Ramos (cell line): ENCODE measurements around the gene NKIRAS1.
"Not testable (repeated sequence)": the region's sequence is repeated elsewhere in the genome, so short reads cannot be mapped to it uniquely, and the experiment has no call there.

ENCODE experiments used
- in situ Hi-C: fragments of 300-500 bp; cut with MboI; formaldehyde crosslinking; loops from one replicate; pipeline ENCODE4 v1.14.3; 2022; ENCODE audit warnings: low sequenced_read_pairs; ENCODE audit not compliant: unreplicated experiment

Gene NKIRAS1

DNA sequence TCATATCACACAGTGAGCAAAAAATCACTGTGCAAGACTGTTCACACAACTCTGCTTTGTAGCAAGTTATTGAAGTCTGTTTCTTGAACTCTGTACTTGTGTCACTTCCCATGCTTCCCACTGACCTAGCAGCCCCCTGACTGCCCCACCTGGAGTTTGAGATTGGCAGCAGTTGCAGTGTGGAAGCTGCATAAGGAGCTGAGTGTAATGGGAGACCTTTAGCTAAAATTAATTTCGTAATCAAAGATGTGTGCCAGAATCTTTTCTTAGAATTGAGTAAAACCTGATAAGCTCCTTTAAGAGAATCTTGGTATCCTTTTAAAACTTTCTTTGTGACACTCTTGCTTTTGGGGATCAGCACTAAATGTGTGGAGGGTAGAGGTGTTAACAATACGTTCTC is 42.8 kb downstream of the NKIRAS1 start:
- in situ Hi-C loops = no loop called here

- in situ Hi-C loops = no loop called here
These were observed 44.5 kb downstream of the NKIRAS1 start for GRCh38 chr3:23872330-23872729.

DNA sequence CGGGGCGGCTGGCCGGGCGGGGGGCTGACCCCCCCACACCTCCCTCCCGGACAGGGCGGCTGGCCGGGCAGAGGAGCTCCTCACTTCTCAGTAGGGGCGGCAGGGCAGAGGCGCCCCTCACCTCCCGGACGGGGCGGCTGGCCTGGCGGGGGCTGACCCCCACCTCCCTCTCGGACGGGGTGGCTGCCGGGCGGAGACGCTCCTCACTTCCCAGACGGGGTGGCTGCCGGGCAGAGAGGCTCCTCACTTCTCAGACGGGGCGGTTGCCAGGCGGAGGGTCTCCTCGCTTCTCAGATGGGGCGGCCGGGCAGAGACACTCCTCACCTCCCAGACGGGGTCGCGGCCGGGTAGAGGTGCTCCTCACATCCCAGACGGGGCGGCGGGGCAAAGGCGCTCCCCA is 45.4 kb downstream of the NKIRAS1 start:
- in situ Hi-C loops = not testable (repeated sequence)

DNA sequence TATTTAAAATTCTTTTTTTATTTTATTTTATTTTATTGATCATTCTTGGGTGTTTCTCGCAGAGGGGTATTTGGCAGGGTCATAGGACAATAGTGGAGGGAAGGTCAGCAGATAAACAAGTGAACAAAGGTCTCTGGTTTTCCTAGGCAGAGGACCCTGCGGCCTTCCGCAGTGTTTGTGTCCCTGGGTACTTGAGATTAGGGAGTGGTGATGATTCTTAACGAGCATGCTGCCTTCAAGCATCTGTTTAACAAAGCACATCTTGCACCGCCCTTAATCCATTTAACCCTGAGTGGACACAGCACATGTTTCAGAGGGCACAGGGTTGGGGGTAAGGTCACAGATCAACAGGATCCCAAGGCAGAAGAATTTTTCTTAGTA is 46.1 kb downstream of the NKIRAS1 start:
- in situ Hi-C loops = not testable (repeated sequence)

GRCh38 chr3:23869977-23870662 is 46.7 kb downstream of the NKIRAS1 start:
- in situ Hi-C loops = no loop called here

- in situ Hi-C loops = no loop called here
These were observed 49.0 kb downstream of the NKIRAS1 start for GRCh38 chr3:23867838-23868237.

DNA sequence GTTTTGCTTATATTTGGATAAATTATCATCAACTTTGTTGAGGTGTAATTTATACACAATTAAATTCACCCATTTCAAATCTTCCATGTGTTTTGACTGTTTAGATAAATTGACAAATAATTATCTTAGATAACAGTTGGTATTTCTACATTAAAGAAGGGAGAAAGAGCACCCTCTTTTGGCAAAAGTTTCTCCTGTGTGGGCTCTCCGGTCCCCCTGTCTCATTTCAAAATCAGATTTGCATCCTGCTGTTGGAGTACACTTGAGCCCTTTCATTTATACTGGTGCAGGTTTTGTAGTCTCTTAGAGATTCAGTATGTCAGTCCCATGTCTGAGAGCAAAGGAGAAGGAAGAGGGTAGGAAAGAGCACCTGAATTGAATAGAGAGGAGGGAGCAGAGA is 49.4 kb downstream of the NKIRAS1 start:
- in situ Hi-C loops = no loop called here

DNA sequence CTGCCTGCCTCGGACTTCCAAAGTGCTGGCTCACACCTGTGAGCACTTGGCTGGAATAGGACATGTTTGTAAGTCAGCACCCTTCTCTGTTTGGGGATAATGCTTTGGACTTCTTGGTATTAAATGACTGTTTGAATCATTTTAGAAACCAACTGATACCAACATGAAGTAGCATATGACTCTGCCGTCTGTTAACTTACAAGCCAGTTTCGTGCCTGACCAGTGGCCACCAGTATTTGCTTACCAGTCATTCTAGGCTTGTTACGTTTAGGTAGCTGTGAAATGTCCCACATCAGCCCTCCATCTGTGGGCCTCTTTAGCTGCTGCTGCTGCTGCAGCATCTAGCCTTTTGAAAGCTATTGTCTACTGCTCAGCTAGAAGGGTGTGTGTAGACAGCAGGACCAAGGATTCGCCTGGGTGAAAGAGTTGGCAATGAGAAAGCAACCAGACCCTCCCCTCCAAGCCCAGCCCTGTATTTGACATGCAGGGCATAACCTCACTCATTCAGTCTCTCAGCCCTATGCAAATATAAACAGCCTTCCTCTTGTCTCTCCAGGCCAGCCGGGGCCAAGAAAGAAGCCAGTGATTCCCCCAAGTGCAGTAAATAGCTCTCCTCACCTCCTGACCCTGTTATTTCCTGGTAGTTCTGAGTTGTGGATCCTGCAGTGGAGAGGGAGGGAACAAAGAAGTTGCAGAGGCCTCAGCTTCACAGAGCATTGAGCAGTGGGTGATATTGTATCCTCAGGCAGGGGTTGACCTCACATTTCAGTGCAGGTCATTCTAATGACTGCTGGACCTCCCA is 51.0 kb downstream of the NKIRAS1 start:
- in situ Hi-C loops = no loop called here

DNA sequence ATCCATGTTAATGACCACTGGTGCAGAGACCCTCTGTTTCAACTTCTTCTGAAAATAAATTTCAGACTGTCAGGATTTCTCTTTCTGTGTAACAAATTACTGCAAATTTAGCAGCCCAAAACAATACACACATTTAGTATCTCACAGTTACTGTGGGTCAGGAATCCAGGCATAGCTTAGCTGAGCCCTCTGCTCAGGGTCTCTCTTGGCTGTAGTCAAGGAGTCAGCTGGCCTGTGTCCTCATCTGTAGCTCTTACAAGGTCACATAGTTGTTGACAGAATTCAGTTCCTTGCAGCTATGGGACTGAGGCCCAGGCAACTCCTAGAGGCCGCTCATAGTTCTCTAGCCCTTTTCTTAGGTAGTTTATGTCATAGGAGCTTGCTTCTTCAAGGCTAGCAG is 51.9 kb downstream of the NKIRAS1 start:
- in situ Hi-C loops = no loop called here

GRCh38 chr3:23863060-23863459 is 53.7 kb downstream of the NKIRAS1 start:
- in situ Hi-C loops = no loop called here

DNA sequence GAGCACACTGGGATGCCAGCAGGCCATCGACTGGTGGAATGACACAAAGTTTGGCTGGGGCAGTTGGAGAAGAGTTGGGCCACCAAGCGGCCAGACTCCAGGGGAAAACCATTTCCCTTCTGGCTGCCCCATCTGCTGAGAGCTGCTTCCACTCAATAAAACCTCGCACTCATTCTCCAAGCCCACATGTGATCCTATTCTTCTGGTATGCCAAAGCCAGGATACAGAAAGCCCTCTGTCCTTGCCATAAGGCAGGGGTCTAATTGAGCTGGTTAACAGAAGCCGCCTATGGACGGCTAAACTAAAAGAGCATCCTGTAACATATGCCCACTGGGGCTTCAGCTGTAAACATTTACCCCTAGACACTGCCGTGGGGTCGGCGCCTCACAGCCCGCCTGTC is 55.1 kb downstream of the NKIRAS1 start:
- in situ Hi-C loops = no loop called here

DNA sequence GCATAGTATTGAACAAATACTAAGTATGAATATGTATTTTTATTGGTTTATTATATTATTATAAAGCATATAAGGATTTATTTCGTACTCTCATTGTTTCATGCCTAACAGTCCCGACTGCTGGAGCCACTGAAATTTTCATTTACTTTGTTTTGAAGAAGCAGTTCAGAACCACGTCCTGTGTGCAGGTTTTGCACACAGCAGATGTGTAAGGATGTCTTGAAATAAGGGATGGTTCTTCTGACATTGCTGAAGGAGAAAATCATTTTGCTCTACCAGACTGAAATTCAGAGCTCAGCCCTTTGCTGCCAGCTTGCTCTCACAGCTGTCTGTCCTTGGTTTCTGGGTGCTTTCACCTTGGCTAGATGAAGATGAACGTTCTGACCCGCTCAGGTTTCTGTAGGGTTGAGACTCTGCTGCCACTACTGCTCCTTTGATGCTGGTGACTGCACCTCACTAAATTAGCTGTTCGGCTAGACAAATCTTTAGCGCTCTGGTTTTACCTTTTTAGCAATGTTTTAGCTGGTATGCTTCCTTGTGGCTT is 56.9 kb downstream of the NKIRAS1 start:
- in situ Hi-C loops = no loop called here

DNA sequence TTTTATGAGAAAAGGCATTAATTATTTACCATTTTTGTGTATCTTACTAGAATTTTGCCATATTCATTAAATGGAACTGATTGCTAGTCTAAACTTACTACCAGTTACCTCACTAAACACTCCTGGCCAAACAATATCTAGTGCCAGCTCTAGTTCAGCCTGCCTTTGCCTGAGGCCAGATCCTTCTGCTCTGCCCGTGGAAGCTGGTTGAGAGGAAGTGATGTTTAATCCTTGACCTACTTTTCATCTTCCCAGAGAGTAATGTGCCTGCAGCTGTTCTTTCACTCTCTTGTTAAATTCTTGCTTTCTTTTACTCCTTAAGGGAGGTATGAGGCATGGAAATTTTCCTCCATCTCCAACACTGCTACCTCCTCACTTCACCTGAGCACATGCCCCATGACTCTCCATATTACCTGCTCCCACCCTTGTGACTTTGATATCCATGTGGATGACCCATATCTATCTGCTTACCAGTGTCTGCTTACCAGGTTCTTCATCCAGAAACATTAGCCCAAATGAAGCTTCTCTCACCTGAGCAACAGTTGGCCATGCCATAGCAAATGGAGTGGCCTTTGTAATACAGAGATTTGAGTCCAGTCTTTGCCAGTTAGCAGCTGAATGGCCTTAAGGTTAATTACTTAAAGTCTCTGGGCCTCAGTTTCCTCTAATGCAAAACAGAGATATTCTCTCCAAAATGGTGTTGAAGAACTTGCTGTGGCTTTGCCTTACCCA is 57.6 kb downstream of the NKIRAS1 start:
- in situ Hi-C loops = no loop called here

GRCh38 chr3:23856286-23856685 is 60.5 kb downstream of the NKIRAS1 start:
- in situ Hi-C loops = no loop called here

DNA sequence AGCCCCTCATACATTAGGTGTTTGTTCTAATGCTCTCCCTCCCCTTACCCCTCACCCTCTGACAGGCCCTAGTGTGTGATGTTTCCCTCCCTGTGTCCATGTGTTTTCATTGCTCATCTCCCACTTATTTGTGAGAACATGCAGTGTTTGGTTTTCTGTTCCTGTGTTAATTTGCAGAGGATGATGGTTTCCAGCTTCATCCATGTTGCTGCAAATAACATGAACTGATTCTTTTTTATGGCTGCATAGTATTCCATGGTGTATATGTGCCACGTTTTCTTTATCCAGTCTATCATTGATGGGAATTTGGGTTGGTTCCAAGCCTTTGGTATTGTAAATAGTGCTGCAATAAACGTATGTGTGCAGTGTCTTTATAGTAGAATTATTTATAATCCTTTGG is 67.3 kb downstream of the NKIRAS1 start:
- in situ Hi-C loops = not testable (repeated sequence)

DNA sequence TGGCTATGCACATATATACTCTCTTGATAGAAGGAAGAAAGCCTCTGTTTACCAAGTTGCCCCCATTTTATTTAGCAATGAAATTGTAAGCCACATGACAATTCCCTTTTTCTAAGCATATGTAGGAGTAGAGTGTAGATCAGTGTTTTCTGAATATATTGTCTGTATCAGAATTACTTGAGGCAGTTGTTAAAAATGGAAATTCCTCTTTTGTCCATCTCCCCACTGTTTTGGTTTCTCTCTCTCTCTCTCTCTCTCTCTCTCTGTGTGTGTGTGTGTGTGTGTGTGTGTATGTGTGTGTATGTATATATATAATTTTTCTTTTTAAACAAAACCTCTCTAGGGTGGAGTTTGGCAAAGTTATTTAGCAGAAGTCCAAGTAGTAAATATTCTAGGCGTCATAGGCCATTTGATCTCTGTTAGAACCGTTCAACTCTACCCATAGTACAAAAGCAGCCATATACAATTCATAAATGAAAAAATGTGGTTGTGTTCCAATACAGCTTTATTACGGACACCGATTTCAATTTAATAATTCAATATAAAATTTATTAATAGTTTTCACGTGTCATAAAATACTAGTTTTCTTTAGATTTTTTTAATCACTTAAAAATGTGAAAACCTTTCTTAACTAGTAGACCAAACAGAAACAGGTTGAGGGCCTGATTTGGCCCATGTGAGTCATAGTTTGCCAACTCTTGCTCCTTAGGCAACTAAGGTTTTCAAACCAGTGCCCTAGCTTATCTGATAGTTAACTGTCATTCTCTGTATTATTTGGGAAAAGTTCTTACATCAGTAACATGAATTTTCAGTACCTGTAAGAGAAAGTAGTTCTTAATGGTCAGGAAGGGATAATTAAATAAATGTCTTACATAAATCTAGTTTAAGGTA is 71.2 kb downstream of the NKIRAS1 start:
- in situ Hi-C loops = no loop called here

GRCh38 chr3:23843869-23844268 is 72.9 kb downstream of the NKIRAS1 start:
- in situ Hi-C loops = no loop called here
